Stimulated activated CD8-positive, alpha-beta memory T cell treated with anti-CD3 and anti-CD28 coated beads, Interleukin-7, amount 100 ng/mL, for 24 hours (primary cell): ENCODE results near the gene UBFD1.
"Not testable (repeated sequence)": the region's sequence is repeated elsewhere in the genome, so short reads cannot be mapped to it uniquely, and the experiment has no call there.

ENCODE experiments used
- DNase-seq: peaks from one replicate; pipeline ENCODE4 v3.0.0-alpha.2; 2020; ENCODE audit warnings: low read depth

Gene UBFD1

DNA sequence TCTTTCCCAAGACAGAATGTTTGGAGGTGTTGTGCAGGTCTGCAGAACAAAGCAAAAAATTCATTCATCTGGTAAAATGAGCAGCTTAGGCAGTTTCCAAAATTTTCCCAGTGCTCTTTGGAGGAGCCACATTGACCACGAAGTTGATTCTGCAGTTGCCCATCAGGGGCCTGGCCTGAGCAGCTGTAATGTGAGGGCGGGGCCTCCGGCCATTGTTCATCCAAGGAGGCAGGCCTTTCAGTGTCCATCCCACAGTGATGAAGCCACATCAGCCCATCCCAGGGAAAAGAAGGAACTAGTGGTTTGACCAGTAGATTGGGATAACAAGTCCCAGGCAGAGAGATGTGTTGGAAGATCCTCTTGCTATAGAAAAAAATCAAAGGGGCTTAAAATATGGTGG is 10.1 kb downstream of the UBFD1 start:
- no peak for DNase-seq

DNA sequence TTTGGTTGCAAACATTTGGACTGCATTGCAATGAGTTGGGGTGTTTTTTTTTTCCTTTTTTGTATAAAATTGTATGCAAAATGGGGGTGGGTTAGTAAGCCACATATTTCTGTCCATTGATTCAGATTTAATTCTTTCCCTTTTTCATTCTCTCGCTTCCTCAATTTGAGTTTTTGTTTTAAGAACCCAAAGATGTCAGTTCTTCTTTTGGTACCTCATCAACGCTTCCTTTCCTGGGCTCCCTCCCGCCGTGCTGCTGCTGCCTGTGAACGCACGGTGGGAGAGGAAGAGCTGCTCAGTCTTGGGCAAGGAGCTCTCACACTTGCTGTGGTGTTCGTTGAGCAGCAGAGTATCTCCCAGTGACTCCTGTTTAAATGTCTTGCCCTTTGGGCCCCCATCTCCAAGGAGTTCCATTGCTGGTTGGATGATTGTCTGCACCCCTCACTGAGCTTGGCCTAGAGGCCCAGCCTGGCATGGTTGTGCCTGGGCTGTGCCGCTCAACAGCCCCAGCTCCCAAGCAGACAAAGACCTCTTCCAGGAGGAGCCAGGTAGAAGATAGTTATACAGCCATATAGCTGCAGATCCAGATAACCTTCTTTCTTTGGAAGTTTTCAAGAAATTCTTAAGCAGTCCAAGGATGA is 13.6 kb downstream of the UBFD1 start:
- DNase-seq, result no peak

DNA sequence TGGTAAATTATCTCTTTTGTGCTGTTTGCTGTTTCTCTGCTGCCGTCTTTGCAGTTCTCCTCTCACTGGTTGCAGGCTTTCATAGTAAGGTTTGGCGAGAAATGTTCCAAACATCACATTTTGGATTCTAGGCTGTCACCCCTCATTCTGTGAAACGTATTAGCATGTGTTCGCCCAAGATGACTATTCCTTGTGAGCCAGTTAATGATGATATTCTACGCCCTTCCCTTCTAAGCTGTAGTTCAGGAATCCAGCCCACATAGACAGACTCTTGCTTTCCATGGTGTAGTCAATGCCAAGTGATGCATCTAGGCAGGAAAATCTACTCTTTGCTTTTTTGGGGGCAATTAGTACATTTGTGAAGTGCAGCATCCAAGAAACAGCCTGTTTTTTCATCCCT is 14.4 kb downstream of the UBFD1 start:
- no peak for DNase-seq

DNA sequence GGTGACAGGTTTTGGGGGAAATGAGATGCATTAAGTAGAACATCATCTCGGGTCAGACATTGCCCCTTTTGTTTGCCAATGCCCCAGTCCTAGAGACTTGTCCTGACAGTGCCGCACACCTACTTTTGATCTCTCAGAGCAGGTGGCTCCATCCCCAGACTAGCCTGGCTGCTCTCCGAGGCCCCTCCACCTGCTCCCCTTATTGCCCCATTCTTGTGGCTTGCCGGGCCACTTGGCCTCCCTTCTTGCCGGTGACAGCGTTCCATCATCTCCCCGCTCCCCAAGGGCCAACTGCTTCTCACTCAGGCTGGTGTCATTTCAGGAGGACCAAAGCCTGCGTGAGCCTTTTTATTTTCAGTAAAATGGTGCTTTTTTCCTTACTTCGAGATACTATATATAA is 14.9 kb downstream of the UBFD1 start:
- no peak for DNase-seq

DNA sequence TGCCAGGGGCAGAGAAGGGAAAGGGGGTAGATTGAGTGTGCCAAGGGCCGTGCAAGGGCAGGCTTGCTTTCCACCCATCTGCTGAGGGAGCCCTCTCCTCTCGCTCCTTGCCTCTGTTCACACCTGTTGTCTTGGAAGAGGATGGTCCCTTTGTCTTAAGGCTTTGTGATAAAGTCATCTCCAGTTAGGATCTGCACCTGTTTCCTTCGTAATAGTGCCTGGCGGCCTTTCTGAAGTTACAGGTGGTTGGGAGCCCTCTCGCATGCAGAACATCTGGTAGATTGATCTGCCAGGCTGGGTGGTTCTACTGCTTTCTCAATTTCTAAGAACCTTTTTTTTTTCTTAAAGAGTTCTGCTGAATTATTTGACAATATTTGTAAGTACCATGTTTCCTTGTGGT is 16.3 kb downstream of the UBFD1 start:
- no peak for DNase-seq

DNA sequence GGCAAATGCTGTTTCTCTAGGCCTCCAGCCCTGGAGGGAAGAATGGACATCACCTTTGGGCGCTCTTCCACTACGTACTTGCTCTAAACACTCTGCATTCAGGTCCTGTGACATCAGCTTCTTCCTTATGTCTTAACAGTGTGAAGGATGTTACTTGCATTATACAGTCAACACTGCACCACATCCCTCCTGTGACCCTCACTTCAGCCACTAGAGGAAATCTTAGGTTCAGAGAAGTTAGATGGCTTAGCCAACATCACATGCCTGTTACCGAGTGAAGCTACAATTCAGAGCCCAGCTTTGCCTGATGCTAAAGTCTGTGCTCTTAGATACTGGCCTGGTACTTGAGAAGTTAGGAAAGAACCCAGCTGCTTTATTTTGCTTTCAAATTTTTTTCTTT is 18.3 kb downstream of the UBFD1 start:
- DNase-seq, result no peak

DNA sequence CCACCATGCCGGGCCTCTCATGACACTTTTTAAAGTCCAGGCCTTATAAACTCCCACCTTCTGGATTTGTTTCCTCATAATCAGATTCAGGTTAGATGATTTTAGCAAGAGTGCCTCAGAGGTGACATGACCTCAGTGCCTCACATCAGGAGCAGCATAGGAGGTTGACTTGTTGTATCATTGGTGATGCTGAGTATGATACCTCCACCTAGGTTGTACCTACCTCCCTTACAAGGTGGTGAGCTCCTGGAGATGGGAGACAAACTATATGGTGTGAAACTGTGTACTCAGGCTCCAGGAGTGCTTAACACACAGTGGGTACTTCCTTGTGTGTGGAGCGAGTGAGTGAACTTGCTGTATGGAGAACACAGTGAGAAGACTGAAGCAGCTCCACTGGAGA is 20.0 kb downstream of the UBFD1 start:
- no peak for DNase-seq

DNA sequence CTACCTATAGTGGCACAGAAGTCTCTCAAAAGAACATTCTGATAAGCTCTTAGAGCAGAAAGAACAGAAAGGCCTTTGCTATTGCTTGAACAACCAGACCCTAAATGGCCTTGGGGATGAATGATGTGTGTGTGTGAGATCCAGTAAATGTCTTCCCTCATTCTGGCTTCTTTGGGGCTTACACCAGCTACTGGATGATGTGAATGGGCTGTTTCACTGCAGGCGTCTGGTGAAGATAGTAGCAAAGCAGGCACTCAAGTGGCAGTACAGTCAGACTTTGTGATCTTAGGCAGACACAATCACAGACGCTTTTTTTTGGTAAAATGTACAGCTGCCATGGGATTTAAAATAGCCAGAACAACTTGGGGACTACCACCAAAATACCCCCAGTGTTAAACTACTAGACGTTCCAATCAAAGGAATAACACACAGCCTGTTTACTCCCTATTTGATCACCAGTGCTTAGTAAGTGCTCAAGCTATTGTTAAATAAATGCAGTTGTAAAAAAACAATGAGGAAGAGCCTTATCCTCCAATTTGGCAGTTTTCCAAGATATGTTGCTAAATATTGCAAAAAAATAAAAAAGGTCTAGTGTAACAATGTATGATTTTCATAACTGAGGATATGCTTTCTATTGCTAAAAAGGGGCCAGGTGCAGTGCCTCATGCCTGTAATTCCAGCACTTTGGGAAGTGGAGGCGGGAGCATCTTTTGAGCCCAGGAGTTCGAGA is 20.7 kb downstream of the UBFD1 start:
- no peak for DNase-seq

DNA sequence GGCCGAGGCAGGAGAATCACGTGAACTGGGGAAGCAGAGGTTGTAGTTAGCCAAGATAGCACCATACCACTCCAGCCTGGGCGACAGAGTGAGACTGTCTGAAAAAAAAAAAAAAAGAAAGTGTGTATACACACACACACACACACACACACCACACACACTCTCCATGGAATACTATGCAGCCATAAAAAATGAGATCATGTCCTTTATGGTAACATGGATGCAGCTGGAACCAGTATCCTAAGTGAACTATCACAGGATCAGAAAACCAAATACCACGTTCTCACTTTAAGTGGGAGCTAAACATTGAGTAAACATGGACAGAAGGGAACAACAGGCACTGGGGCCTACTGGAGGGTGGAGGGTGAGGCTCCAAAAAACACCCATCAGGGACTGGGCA is 21.8 kb downstream of the UBFD1 start:
- DNase-seq, result no peak

DNA sequence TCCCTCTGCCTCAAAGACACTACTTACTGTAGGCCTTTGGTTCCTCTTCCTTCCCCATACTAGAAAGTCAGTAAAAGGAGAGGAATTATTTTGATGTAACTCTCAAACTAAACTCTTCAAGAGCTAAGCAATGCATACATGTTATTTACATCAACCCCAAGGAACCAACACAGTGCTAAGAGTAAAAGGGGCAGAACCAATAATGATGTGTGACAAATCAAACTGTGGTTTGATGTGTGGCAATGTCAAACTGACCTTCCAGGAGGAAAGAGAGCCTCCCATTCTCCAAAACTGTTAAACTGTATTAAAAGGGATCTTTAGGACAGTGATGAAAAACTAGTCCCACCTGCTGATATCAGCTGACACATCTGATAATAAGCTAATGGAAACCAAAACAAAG is 22.9 kb downstream of the UBFD1 start:
- no peak for DNase-seq

DNA sequence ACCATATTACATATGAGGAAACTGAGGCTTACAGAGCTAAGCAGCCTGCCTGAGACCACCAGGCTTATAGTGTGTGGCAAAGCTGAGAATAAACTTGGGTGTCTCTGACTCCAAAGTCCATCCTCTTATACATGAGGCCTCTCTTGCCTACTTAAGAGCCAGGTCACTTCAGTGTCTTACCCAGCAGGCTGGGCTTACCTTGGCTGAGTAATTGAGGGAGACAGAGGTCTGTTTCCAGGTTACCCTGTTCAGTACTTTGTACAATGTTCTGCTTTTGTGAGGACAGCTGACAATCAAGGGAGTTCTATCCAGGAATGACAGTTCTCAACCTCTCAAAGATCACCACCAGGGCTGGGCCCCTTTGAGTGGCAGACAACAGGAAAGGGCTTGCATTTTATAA is 24.2 kb downstream of the UBFD1 start:
- no peak for DNase-seq

DNA sequence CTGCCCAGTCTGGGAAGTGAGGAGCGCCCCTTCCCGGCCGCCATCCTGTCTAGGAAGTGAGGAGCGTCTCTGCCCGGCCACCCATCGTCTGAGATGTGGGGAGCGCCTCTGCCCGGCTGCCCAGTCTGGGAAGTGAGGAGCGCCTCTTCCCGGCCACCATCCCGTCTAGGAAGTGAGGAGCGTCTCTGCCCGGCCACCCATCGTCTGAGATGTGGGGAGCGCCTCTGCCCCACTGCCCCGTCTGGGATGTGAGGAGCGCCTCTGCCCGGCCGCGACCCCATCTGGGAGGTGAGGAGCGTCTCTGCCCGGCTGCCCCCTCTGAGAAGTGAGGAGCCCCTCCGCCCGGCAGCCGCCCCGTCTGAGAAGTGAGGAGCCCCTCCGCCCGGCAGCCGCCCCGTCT is 25.7 kb downstream of the UBFD1 start:
- DNase-seq, result not testable (repeated sequence)

DNA sequence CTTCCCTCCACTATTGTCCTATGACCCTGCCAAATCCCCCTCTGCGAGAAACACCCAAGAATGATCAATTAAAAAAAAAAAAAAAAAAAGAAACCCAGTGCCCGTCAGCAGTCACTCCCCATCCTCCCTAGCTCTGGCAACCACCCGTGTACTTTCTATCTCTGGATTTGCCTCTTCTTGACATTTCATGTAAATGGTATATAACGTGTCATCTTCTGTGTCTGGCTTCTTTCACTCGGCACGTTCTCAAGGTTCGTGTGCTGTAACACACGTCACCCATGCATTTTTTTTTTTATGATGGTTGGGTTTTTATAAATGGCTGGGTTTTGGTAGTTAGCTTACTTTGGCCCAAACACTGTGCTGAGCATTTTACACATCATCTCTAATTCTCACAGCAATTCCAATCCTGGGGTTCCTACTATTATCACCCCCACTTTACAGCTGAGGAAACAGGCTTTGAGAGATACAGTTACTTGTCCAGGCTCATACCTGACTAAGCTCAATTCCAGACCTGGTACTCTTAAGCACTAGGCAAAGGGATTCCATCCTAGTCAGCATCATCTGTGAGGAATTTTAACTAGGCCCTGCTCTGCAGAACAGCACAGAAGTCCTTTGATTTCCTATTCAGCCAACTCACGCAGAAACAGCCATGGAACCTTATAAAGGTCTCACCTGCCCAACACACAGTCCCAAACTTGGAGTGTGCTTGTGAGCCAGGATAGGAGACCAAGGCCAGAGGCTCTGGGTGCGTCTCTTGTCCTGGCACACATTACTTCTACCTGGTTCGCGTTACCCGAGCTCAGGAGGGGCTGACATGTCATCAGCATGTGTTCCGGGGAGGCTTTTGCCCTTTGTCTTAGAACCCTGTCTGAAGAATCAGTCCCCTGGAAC is 26.9 kb downstream of the UBFD1 start:
- DNase-seq, result no peak

DNA sequence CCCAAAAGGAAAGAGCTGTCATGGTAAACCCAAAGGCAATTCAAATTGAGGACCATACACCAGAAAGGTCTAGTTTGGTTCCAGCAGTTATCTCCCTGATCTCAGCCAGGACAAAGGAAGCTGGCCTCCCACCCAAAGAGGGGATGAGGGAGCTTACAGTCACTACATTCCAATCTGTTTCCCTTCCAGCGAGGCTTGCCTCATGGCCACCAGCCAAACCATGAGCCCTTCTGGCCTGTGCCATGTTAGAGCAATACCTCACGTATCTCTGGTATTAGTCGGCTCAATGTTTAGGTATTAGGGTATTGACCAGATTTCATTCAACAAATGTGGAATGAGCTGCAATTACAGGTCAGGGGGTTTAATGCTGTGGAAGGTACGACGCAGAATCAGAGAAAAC is 30.2 kb downstream of the UBFD1 start:
- no peak for DNase-seq

DNA sequence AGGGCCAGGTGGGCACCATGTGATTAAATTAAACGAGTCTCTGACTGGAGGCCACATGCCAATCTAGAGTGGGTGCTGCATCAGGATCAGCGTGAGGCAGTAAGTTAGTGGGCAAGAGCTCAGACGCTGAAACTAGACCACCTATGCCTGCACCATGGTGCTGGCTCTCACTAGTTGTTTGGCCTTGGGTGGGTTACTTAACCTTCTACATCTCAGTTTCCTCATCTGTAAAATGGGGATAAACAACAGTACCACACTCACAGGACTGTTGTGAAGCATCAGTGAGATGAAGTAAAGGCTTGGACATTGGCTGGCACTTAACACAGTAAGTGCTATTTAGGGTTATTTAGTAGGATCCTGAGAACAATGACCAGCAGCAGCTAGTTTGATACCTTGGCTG is 32.7 kb downstream of the UBFD1 start:
- no peak for DNase-seq

DNA sequence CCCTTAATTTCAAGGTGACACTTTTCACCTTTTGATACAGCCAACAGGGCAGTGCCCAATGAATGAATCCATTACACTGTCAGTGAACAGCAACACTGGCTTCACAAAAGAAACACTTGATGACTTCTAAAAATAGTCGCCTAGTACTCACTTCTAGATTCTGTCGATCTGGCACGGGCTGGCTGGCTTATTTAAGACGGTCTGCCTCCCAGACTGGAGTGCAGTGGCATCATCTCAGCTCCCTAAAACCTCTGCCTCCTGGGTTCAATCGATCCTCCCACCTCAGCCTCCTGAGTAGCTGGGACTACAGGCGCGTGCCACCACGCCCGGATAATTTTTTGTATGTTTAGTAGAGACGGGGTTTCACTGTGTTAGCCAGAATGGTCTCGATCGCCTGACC is 36.7 kb downstream of the UBFD1 start:
- no peak for DNase-seq

DNA sequence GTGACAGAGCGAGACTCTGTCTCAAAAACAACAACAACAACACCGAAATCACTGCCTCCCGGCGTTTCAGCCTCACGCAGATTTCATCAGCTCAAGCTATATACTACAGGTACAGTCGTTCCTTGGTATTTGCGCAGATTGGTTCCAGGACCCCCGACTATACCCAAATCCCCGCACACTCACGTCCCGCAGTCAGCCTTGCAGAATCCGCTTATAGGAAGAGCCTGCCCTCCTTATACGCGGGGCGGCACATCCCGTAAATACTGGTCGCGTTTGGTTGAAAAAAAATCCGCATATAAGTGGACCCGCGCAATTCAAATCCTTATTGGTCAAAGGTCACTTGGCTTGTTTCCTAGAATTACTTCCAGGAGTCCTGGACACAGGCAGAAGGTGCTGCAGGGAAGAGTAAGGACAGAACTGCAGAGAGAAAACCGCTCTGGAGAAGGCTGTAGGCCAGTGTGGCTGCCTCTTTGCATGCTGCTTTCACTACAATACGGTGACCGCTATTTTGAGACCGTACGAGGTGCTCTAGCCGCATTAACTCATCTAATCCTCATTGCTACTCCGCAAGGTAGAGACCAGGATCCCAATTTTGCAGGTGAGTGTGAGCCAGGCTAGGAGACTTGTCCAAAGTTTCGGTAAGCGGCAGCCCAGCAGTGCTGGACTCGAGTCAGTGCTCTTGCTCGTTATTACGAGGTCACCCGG is 37.9 kb downstream of the UBFD1 start:
- no peak for DNase-seq

DNA sequence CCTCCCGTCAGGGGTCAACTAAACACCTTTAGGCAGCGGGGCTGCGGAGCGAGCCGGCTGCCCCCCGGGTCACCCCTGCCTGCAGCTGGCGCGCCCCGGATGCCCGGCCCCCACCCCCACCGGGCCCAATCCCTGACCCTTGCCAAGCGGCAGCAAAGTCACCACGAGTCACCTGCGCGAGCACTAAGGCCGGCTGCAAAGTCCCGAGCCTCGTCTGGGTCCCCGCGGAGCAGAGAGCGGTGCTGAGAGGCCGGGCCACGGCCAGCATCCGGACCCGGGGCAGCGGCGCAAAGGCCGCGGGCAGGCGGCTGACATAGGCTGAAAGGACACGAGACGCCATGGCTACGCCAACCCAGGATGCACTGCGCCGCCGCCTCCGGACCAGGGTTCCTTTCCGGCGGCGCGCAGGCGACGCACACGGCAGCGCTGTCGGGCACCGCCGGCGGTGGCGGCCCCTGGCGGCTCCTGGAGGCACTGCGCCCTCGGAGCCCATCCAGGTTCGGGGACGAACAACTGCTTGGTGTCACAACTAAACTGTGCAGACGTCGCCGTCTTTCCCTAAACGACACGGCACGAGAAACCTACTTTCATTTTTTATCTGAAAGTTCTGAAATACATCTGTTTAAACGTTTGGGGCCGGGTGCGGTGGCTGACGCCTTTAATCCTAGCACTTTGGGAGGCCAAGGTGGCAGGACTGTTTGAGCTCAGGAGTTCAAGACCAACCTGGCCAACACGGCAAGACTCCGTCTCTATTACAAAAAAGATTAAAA is 38.6 kb downstream of the UBFD1 start, which contains the start of gene NDUFAB1:
NDUFAB1 (minus strand) TSS at position 366 of the 770 bp plus-strand sequence; CDS start at position 340, 26 bp downstream.
- peak; percentile 82 for DNase-seq

DNA sequence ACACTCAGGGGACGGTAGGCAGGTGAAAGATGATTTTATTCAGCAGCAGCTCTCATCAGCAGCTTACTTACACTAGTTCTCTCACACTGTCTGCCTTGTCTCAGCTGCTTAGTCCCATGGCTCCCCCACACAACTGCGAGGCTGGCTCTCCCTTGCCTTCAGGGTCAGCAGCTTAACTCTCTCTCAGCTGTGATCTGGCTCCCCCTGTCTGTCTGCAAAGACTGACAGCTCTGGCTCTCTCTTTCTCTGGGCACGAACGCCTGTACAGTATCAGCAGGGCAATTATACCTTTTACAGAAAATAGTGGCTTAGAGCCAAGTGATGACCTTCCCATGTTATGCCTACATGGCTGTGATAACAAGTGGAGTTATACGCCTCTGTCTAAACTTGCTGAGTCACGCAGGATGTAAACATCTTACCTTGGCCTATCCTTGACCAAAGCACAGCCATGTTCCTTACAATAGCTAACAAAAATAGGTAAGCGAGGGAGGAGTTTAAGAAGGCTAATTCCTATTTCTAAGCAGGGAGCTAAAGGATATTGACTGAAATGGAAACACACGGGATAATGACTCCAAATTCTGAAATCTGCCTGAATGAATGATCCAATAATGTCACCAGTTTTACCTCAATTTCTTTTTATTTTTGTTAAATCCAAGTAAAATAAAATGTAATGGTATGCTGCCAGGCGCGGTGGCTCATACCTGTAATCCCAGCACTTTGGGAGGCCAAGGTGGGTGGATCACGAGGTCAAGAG is 39.7 kb downstream of the UBFD1 start:
- no peak for DNase-seq

DNA sequence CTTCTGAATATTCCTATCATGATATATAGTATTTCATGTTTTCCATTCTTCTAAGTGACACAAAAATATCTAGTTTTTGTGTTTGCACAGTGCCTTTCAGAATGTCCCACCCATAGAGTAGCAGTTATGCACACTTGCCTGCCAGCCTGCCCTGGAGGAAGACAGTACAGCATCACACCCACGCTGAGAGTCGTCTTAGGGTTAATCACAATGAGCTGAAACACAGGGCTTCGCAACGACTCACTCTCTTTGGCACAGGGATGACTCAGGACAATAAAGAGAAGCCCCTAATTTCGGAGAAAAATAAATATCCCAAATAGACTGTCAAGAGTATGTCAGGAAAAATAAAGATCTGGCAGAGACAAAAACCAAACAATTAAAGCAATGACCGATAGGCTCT is 50.2 kb downstream of the UBFD1 start:
- DNase-seq, result no peak

DNA sequence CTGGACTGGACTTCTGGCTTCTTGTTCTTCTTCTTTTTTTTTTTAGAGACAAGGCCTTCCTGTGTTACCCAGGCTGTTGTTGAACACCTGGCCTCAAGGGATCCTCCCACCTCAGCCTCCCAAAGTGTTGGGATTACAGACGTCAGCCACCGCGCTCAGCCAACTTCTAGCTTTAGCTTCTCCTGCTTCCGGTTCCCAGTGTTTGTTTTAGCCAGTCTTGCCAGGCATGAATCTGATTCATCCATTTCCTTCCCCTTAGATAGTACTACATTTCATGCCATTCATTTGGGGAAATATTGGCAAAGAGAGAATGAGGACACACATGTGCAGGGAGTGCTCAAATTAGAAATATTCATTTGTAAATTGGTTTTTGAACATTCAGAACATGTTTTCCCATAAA is 50.7 kb downstream of the UBFD1 start:
- DNase-seq, result no peak
